Measurements from ENCODE around the gene OVCA2.
"Not testable (repeated sequence)": the region's sequence is repeated elsewhere in the genome, so short reads cannot be mapped to it uniquely, and the experiment has no call there.

OVCA2 gene

DNA sequence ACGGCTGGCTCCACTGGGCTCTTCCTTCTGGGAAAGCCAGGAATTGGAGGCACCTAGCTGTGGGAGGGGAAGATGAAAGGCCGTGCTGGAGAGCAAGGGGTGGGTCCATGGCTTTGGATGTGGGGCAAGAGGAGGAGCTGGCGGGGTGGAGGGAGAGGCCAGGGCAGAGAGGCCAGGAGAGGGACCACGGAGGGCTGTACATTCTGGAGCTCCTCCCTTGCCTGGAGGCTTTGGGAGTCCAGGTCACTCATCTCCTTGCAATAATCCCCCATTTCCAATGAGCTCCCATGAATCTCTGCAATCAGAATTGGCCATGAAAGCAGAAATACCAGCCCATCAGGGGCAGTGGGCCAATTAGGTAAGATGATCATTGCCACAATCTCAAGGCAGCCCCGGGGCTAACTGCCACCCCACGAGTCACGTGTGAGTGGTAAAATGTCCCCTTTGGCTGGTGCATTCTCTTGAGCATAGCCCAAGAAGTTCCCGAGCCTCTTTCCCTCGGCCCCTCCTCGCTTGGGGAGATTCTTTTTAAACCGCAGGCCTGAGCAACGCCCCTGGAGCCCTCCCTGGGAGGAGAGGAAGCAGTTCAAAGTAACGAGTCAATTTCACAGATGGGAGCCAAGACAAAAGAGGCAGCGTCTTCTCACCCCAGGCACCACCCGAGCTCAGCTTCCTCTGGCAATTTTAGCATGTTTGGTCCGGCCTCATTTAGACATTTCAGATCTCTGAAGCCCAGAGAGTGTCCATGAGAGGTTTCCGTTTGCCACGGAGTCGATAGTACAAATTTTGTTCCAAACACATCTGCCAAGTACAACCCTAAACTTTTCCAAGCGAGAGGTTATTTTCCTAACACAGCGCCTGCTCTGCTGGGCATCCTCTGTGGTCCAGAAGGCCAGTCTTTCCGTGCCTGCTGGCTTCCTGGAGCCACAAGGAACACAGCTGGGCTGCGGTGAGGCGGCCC, 30.1 kb upstream of the OVCA2 start:
- peak overlapping the region; percentile 91 for H3K27ac ChIP-seq
- peak; percentile 16 for DNase-seq (ENCODE audit: low read depth, low spot score)

DNA sequence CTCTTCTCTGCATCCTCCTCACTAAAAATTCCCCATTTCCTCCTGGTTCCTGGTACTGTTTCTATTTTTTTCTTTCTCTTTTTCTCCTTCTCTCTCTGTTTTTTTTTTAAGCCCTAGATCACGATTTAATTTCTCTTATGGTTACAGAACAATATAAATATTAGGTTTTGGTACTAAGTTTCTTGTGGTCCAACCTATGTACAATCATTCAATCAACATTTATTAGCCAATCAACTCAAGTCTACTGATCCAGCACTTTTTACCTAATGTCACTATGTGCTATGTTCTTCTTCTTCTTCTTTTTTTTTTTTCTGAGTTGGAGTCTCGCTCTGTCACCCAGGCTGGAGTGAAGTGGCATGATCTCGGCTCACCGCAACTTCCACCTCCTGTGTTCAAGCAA, 29.3 kb upstream of the OVCA2 start:
- no peak for TF ChIP-seq FOXP2 (optimal IDR thresholded peaks at IDR 0.05; ENCODE audit: control extremely low read depth, extremely low read length, insufficient read depth)
- no peak for TF ChIP-seq POLR2AphosphoS5 (IDR thresholded peaks at IDR 0.05; ENCODE audit: borderline replicate concordance, low read depth, low read length)
- peak overlapping the region; percentile 91 for H3K27ac ChIP-seq
- DNase-seq (ENCODE audit: low read depth, low spot score), result no peak
- H3K9ac ChIP-seq (ENCODE audit: insufficient read length), result peak overlapping the region; percentile 57
- H3K4me3 ChIP-seq, result peak overlapping the region; percentile 71
- no peaks in the 10 kb centered on the region for H3K9me3 ChIP-seq (ENCODE audit: low read depth, low read length)
- H3K36me3 ChIP-seq (ENCODE audit: insufficient read depth, low read length), result no peaks in the 10 kb centered on the region

More for the DNA sequence above, 30.1 kb upstream of the OVCA2 start:
- Histone ChIP-seq H3K9ac (ENCODE audit: insufficient read length) (peak overlapping the region; percentile 57), H3K36me3 (ENCODE audit: insufficient read depth, low read length) (no peaks in the 10 kb centered on the region), H3K4me3 (peak overlapping the region; percentile 71), H3K9me3 (ENCODE audit: low read depth, low read length) (no peaks in the 10 kb centered on the region)
- no peak for TF ChIP-seq POLR2AphosphoS5 (IDR thresholded peaks at IDR 0.05; ENCODE audit: borderline replicate concordance, low read depth, low read length)
- no peak for TF ChIP-seq EZH2 (IDR thresholded peaks at IDR 0.05)
- no peak for TF ChIP-seq FOXP2 (optimal IDR thresholded peaks at IDR 0.05; ENCODE audit: control extremely low read depth, extremely low read length, insufficient read depth)

DNA sequence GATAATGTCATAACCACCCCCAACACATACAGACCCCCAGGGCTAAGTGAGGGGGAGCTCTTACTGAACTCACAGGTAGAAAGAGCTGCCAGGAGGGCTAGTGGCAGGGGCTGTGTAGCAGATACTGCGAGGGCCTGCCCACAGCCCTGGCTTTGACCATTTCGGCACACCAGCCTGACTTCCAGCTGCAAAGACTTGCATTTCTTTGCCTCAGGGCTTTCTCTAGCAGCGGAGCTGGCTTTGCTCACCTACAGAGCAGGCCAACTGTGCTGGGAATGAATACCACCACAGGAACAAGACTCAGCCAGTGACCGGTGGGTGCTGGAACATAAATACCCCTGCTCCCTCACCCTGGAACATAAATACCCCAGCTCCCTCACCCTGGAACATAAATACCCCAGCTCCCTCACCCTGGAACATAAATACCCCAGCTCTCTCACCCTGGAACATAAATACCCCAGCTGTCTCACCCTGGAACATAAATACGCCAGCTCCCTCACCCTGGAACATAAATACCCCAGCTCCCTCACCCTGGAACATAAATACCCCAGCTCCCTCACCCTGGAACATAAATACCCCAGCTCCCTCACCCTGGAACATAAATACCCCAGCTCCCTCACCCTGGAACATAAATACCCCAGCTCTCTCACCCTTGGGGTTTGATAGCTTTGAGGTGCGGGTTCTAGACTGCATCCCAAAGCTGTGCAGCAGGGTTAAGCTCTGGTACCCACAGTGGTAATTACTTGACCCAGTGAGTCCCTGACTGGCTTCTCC, 28.4 kb upstream of the OVCA2 start:
- DNase-seq (ENCODE audit: low read depth, low spot score); H3K9me3 ChIP-seq (ENCODE audit: low read depth, low read length); H3K36me3 ChIP-seq (ENCODE audit: insufficient read depth, low read length); H3K27ac ChIP-seq; H3K4me3 ChIP-seq; H3K9ac ChIP-seq (ENCODE audit: insufficient read length): not testable (repeated sequence)

DNA sequence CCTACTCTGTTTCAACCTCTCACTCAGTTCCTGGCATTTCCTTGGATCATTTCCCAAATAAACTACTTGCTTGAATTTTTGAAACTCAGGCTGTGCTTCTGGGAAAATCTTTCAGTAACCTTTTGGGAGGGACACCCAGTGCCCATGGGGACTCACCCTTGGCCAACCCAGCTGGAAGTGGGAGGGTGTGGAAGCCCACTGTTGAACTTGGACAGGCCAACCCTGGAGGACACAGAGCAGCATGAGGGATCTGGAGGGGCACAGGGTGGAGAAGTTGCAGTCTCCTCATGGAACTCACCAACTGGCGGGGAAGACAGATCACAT, 27.9 kb upstream of the OVCA2 start:
- Histone ChIP-seq H3K27ac (no peak overlapping the region), H3K4me3 (no peak overlapping the region), H3K9me3 (ENCODE audit: low read depth, low read length) (no peaks in the 10 kb centered on the region), H3K9ac (ENCODE audit: insufficient read length) (no peak overlapping the region), H3K36me3 (ENCODE audit: insufficient read depth, low read length) (no peaks in the 10 kb centered on the region)
- DNase-seq (ENCODE audit: low read depth, low spot score), result no peak
- TF ChIP-seq FOXP2 (optimal IDR thresholded peaks at IDR 0.05; ENCODE audit: control extremely low read depth, extremely low read length, insufficient read depth) (no peak), EZH2 (IDR thresholded peaks at IDR 0.05) (no peak), POLR2AphosphoS5 (IDR thresholded peaks at IDR 0.05; ENCODE audit: borderline replicate concordance, low read depth, low read length) (no peak)

DNA sequence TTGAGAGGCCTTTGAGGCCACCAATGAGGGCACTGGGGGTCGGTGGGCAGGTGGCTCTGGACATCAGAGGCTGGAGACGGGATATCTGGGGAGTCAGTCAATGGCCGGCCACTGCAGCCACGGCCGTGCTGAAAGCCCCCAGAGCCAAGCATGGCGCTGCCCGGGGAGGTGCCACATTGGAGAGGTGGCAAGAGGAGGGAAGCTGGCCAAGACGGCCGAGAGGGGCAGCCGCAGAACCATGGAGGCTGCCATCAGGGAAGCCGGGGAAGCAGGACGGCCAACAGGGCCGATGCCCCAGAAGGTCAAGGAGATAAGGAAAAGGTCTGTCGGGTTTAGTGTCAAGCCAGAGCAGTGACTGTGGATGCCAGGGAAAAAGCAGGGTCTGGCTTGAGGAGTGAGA, 26.5 kb upstream of the OVCA2 start:
- TF ChIP-seq EZH2 (IDR thresholded peaks at IDR 0.05), result no peak
- no peak for TF ChIP-seq FOXP2 (optimal IDR thresholded peaks at IDR 0.05; ENCODE audit: control extremely low read depth, extremely low read length, insufficient read depth)
- TF ChIP-seq POLR2AphosphoS5 (IDR thresholded peaks at IDR 0.05; ENCODE audit: borderline replicate concordance, low read depth, low read length), result no peak
- no peaks in the 10 kb centered on the region for H3K36me3 ChIP-seq (ENCODE audit: insufficient read depth, low read length)
- DNase-seq (ENCODE audit: low read depth, low spot score), result no peak

DNA sequence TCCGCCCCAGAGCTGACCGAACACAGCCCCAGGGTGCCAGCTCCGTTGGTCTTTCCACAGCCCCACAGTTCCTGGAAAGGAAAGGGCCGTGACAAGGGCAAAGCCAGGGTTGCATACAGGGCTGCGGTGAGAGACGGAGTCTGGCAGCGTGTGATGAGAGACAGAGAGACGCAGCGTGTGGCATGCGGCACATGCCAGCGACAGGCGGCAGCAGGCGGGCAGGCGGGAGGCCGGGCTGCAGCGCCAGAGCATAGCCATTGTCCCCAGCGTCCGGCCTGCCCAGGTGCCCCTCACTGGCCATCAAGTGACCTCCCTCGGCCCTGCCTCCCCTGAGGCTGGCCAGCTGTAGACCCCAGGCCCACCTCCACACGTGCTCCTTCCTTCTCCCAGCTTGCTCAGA, 25.3 kb upstream of the OVCA2 start:
- Histone ChIP-seq H3K36me3 (ENCODE audit: insufficient read depth, low read length) (no peaks in the 10 kb centered on the region), H3K9ac (ENCODE audit: insufficient read length) (no peak overlapping the region), H3K4me3 (no peak overlapping the region), H3K27ac (no peak overlapping the region), H3K9me3 (ENCODE audit: low read depth, low read length) (no peaks in the 10 kb centered on the region)
- TF ChIP-seq POLR2AphosphoS5 (IDR thresholded peaks at IDR 0.05; ENCODE audit: borderline replicate concordance, low read depth, low read length) (no peak), FOXP2 (optimal IDR thresholded peaks at IDR 0.05; ENCODE audit: control extremely low read depth, extremely low read length, insufficient read depth) (no peak), EZH2 (IDR thresholded peaks at IDR 0.05) (no peak)
- DNase-seq (ENCODE audit: low read depth, low spot score), result no peak

More for the DNA sequence above, 26.5 kb upstream of the OVCA2 start:
- H3K9me3 ChIP-seq (ENCODE audit: low read depth, low read length), result no peaks in the 10 kb centered on the region
- no peak overlapping the region for H3K4me3 ChIP-seq
- no peak overlapping the region for H3K9ac ChIP-seq (ENCODE audit: insufficient read length)
- H3K27ac ChIP-seq, result no peak overlapping the region

DNA sequence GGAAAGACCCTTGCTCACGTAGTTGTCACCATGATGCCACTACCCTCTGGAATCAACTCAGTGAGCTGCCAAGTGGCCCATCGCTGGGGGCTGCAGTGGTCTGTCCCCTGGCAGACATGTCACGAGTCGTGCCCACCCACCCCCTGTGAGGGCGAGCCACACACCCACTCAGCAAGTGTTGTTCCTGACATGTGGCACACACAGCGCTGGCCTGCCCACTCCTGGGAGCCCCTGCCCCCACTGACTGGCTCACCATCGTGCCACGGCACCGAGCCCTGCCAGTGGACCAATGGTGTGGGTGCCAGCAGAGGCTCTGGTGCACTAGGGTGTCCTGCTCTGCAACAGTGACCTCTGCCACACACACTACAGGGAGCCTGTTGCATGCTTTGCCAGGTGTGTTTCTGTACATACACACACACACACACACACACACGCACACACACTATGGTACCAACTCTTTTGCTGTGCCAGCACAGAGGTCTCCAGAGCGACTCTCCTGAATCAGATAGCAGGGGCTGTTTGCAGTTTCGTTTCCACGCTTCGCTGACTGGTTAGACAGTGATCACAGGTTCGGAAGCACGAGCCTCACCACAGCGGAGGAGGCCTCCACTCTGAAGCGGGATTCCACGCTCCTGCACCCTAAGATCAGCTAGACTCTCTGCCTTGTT, 24.4 kb upstream of the OVCA2 start:
- Histone ChIP-seq H3K9ac (ENCODE audit: insufficient read length) (no peak overlapping the region), H3K4me3 (no peak overlapping the region), H3K27ac (no peak overlapping the region), H3K9me3 (ENCODE audit: low read depth, low read length) (no peaks in the 10 kb centered on the region), H3K36me3 (ENCODE audit: insufficient read depth, low read length) (no peaks in the 10 kb centered on the region)
- DNase-seq (ENCODE audit: low read depth, low spot score), result no peak
- TF ChIP-seq FOXP2 (optimal IDR thresholded peaks at IDR 0.05; ENCODE audit: control extremely low read depth, extremely low read length, insufficient read depth), result no peak
- no peak for TF ChIP-seq POLR2AphosphoS5 (IDR thresholded peaks at IDR 0.05; ENCODE audit: borderline replicate concordance, low read depth, low read length)
- no peak for TF ChIP-seq EZH2 (IDR thresholded peaks at IDR 0.05)
